GM13976 (cell line): ENCODE measurements around the gene KRTAP20-4.

ENCODE experiments used
- DNase-seq: peaks from one replicate; pipeline ENCODE4 v3.0.0; 2012; ENCODE audit warnings: low spot score
- in situ Hi-C: fragments of 300-500 bp; cut with MboI; formaldehyde crosslinking; loops from one replicate; pipeline ENCODE4 v1.12.0; 2022; ENCODE audit warnings: low sequenced_read_pairs, mixed read lengths, inconsistent platforms; ENCODE audit not compliant: unreplicated experiment
- TF ChIP-seq, protein P1 (sequence below): IDR thresholded peaks from 2 replicates; pipeline ENCODE4 v1.5.1; 2012; ENCODE audit warnings: borderline replicate concordance, mild to moderate bottlenecking; ENCODE audit not compliant: insufficient read depth; ENCODE audit errors: extremely low read depth, missing control alignments, control extremely low read depth

Gene KRTAP20-4

GRCh38 chr21:30634906-30635305, 14.5 kb downstream of the KRTAP20-4 start, which contains the start of gene KRTAP20-2:
KRTAP20-2 (plus strand) TSS chr21:30635206; CDS start chr21:30635264, 58 bp downstream.
- no peak for DNase-seq
- TF ChIP-seq, protein P1, sequence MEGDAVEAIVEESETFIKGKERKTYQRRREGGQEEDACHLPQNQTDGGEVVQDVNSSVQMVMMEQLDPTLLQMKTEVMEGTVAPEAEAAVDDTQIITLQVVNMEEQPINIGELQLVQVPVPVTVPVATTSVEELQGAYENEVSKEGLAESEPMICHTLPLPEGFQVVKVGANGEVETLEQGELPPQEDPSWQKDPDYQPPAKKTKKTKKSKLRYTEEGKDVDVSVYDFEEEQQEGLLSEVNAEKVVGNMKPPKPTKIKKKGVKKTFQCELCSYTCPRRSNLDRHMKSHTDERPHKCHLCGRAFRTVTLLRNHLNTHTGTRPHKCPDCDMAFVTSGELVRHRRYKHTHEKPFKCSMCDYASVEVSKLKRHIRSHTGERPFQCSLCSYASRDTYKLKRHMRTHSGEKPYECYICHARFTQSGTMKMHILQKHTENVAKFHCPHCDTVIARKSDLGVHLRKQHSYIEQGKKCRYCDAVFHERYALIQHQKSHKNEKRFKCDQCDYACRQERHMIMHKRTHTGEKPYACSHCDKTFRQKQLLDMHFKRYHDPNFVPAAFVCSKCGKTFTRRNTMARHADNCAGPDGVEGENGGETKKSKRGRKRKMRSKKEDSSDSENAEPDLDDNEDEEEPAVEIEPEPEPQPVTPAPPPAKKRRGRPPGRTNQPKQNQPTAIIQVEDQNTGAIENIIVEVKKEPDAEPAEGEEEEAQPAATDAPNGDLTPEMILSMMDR, result no peak
- in situ Hi-C loops, result no loop called here

DNA sequence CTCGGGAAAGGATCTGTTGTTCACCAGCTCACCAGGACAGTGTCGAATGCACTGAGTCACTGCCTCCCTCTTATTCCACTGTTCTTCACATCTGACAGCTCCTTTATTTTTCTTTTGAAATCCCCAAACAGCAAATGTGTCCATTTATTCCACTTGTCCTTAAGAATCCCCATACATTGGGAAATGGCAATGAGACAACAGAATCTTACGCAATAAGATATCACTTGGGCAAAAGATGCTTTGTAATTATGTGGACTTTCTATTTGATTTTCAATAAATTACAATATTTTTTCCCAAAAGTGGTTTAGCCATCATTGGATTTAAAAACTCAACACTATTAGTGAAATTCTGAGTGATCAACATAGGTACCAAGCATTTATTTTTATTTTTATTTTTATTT, 18.3 kb downstream of the KRTAP20-4 start:
- TF ChIP-seq, protein P1, result no peak
- in situ Hi-C loops, result no loop called here
- DNase-seq, result no peak

GRCh38 chr21:30642564-30642963, 22.1 kb downstream of the KRTAP20-4 start, which contains the start of gene KRTAP20-3:
KRTAP20-3 (plus strand) TSS chr21:30642864.
- in situ Hi-C loops, result no loop called here
- TF ChIP-seq, protein P1, result no peak
- DNase-seq, result no peak

- in situ Hi-C loops, result no loop called here
- TF ChIP-seq, protein P1, result no peak
- DNase-seq, result no peak
Observed at GRCh38 chr21:30646904-30647414, 26.5 kb downstream of the KRTAP20-4 start.

GRCh38 chr21:30652891-30653290, 32.5 kb downstream of the KRTAP20-4 start:
- no peak for DNase-seq
- in situ Hi-C loops, result no loop called here

DNA sequence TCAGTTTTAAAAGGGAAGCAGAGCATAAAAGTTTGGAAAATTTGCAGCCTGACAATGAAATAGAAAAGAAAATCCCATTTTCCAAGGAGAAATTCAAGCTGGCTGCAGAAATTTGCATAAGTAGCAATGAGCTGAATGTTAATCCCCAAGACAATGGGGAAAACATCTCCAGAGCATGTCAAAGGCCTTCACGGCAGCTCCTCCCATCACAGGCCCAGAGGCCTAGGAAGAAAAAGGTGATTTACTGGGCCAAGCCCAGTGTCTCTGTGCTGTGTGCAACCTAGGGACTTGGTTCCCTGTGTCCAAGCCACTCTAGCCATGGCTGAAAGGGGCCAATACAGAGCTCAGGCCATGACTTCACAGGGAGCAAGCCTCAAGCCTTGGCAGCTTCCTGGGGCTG, 48.3 kb downstream of the KRTAP20-4 start:
- in situ Hi-C loops, result no loop called here
- DNase-seq, result no peak
- TF ChIP-seq, protein P1, result no peak

More at GRCh38 chr21:30652891-30653290, 32.5 kb downstream of the KRTAP20-4 start:
- TF ChIP-seq, protein P1, result no peak
